Astrocyte of the spinal cord (primary cell): Measurements from ENCODE around the gene ESYT2.

Experiments used
- DNase-seq: peaks from one replicate; pipeline ENCODE4 v3.0.0; 2011; ENCODE audit warnings: low read depth, low spot score
- H3K4me3 ChIP-seq: 2 replicates; pipeline ENCODE4 v1.5.1; 2011; ENCODE audit warnings: low read depth, mild to moderate bottlenecking, low read length, moderate library complexity
- CTCF ChIP-seq: IDR thresholded peaks from 2 replicates; pipeline ENCODE4 v1.5.1; 2012; ENCODE audit warnings: low read depth, mild to moderate bottlenecking, low read length, inconsistent platforms
- in situ Hi-C: cut with HindIII; loops from 2 replicates; pipeline ENCODE4 v1.10.0; 2017; ENCODE audit warnings: low sequenced_read_pairs

Gene ESYT2

GRCh38 chr7:158854681-158855081 is 25.4 kb upstream of the ESYT2 start:
- H3K4me3 ChIP-seq = no peak overlapping the region
- no peak for TF ChIP-seq CTCF
- DNase-seq = no peak
- in situ Hi-C loops = no loop called here

GRCh38 chr7:158850545-158851102 is 21.3 kb upstream of the ESYT2 start:
- H3K4me3 ChIP-seq = no peak overlapping the region
- in situ Hi-C loops = no loop called here
- DNase-seq = no peak
- no peak for TF ChIP-seq CTCF

DNA sequence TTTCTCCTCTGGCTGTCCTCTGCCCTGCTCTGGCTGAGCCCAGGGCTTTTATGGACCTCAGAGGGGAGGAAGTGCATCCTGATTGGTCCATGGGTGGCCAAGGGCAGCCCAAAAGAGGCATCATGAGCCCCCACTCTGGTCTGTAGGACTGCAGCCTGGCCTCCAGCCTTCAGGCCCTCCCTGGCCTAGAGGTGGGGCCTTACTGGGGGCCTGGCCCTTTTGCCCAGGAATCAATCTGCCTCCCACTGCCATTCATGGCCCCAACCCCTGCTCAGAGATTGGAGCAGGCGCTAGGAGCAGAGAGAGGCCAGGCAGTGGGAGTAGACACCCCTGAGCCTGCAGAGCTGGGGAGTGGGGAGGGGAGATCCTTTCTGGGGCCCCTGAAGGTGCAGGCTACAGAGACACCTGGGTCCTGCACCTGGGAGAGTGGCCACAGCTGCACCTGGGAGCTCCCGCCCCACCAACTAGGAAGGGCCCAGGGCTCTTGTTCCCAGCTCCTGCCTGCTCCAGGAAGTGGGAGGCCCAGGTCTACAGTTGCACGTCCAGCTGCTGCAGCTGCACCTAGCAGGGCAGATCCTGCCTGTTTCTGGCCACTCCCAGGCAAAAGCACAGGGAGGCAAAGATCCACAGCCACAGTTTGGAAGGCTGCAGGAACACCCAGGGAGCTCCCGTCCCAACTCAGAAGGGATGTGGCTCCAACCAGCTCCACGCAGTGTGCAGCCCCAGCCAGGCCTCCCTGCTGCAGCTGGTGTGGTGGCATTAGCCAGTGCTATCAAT is 20.6 kb upstream of the ESYT2 start:
- no peak overlapping the region for H3K4me3 ChIP-seq
- TF ChIP-seq CTCF = no peak
- DNase-seq = no peak
- in situ Hi-C loops = no loop called here

- no peak for TF ChIP-seq CTCF
These were observed 20.1 kb upstream of the ESYT2 start for GRCh38 chr7:158849442-158849767.

DNA sequence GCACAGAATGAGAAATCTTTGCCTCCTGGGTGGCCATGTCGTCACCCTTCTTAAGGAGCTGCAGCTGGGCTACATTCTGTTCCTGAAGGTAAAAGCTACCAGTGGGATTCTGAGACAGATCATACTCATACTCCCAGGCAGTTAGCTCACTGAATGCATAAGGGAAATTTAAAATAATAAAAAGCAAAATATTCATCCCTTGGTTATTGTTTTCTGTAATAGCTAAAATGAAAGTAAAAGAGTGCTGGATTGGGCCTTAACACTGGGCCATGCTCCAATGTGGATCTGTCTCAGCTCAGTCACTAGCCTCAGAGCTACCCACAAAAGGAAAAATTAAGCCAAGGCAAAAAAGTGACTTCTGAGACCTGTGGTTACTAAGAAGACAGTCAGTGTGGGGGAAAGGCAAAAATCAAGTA is 18.1 kb upstream of the ESYT2 start:
- TF ChIP-seq CTCF = no peak
- no peak for DNase-seq
- H3K4me3 ChIP-seq = no peak overlapping the region
- in situ Hi-C loops = no loop called here

More at GRCh38 chr7:158849442-158849767, 20.1 kb upstream of the ESYT2 start:
- no peak overlapping the region for H3K4me3 ChIP-seq
- DNase-seq = no peak
- in situ Hi-C loops = no loop called here

DNA sequence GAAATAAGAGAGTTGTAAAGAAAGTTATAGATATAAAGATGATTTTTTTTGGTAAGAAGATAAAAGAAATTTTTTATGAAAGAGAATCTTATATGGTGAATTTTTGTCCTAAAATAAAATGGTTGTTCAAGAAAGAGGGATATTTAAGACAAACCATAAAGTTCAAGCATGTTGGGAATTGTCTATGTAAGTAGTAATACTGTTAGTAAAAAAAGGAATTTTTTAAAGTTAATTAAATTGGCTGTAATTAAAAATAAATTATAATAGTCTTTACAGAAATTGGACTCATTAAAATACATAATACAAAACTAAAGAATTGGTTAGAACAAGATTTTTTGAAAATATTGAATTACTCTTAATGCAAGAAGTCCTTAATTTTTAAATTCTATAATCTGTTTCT is 17.0 kb upstream of the ESYT2 start:
- no peak for DNase-seq
- no peak overlapping the region for H3K4me3 ChIP-seq
- no peak for TF ChIP-seq CTCF
- in situ Hi-C loops = no loop called here
